MM.1S (cell line): ENCODE data around the gene TMEM208.
A peak's percentile ranks its signal among the peaks of the same experiment; 100 is the strongest.

ENCODE experiments used
- DNase-seq: peaks from one replicate; pipeline ENCODE4 v3.0.0-alpha.2; 2015
- H2AFZ ChIP-seq: fragments of 300-600 bp; sonication (generic); 2 replicates; pipeline ENCODE4 v1.6.0; 2016; ENCODE audit warnings: antibody characterized with exemption, low read length
- H3F3A ChIP-seq: fragments of 300-600 bp; sonication (generic); 2 replicates; pipeline ENCODE4 v1.6.1; 2016; ENCODE audit warnings: mild to moderate bottlenecking, antibody characterized with exemption, low read length, moderate library complexity, mixed read lengths; ENCODE audit not compliant: insufficient read depth
- H3K27ac ChIP-seq: fragments of 300-600 bp; sonication (generic); 2 replicates; pipeline ENCODE4 v1.5.1; 2016; ENCODE audit warnings: mild to moderate bottlenecking, low read length
- H3K27me3 ChIP-seq: fragments of 300-600 bp; sonication (generic); replicated peaks from 2 replicates; pipeline ENCODE4 v1.6.0; 2016; ENCODE audit warnings: low read length; ENCODE audit not compliant: insufficient read depth
- H3K36me3 ChIP-seq: fragments of 300-600 bp; sonication (generic); replicated peaks from 2 replicates; pipeline ENCODE4 v1.6.1; 2016; ENCODE audit warnings: mild to moderate bottlenecking, low read length, mixed read lengths; ENCODE audit not compliant: insufficient read depth
- H3K4me1 ChIP-seq: fragments of 300-600 bp; sonication (generic); 2 replicates; pipeline ENCODE4 v1.6.1; 2016; ENCODE audit warnings: low read length, mixed read lengths
- H3K4me2 ChIP-seq: fragments of 300-600 bp; sonication (generic); 2 replicates; pipeline ENCODE4 v1.6.0; 2016; ENCODE audit warnings: low read depth, low read length
- H3K4me3 ChIP-seq: fragments of 300-600 bp; sonication (generic); 2 replicates; pipeline ENCODE4 v1.5.1; 2016; ENCODE audit warnings: low read length, mixed read lengths
- H3K79me2 ChIP-seq: fragments of 300-600 bp; sonication (generic); 2 replicates; pipeline ENCODE4 v1.6.1; 2016; ENCODE audit warnings: mixed run types, low read length, mixed read lengths
- H3K9ac ChIP-seq: fragments of 300-600 bp; sonication (generic); 2 replicates; pipeline ENCODE4 v1.6.1; 2016; ENCODE audit warnings: low read length, mixed read lengths
- H3K9me2 ChIP-seq: fragments of 300-600 bp; sonication (generic); replicated peaks from 2 replicates; pipeline ENCODE4 v1.6.1; 2016; ENCODE audit warnings: mild to moderate bottlenecking, low read length, mixed read lengths; ENCODE audit not compliant: insufficient read depth
- H3K9me3 ChIP-seq: fragments of 300-600 bp; sonication (generic); replicated peaks from 2 replicates; pipeline ENCODE4 v1.6.1; 2016; ENCODE audit warnings: mild to moderate bottlenecking, low read length, mixed read lengths; ENCODE audit not compliant: insufficient read depth
- H4K20me1 ChIP-seq: fragments of 300-600 bp; sonication (generic); 2 replicates; pipeline ENCODE4 v1.6.1; 2016; ENCODE audit warnings: mild to moderate bottlenecking, low read length, moderate library complexity, mixed read lengths; ENCODE audit not compliant: insufficient read depth
- CTCF ChIP-seq: fragments of 300-600 bp; sonication (generic); IDR thresholded peaks from 2 replicates; pipeline ENCODE4 v1.5.1; 2016; ENCODE audit warnings: antibody characterized with exemption, low read length, mixed read lengths
- EZH2 ChIP-seq: fragments of 300-600 bp; sonication (generic); optimal IDR thresholded peaks from 2 replicates; pipeline ENCODE3; 2017; ENCODE audit warnings: low read depth, mild to moderate bottlenecking, antibody characterized with exemption, low read length, mixed read lengths
- EZH2phosphoT487 ChIP-seq: fragments of 300-600 bp; sonication (generic); IDR thresholded peaks from 2 replicates; pipeline ENCODE4 v1.6.1; 2018; ENCODE audit warnings: antibody characterized with exemption, low read length

TMEM208 gene

GRCh38 chr16:67260426-67261063 lies 33.6 kb downstream of the TMEM208 start:
- peak; percentile 74 for DNase-seq
- H4K20me1 ChIP-seq = no peaks in the 10 kb centered on the region
- TF ChIP-seq CTCF (peak; percentile 76), EZH2phosphoT487 (no peak)
- H3K4me1 ChIP-seq = peaks cover 6% of the 10 kb centered on the region; the same call in 1 of the 2 replicates
- peak overlapping the region; percentile 36; the same call in 1 of the 2 replicates for H2AFZ ChIP-seq
- H3K27ac ChIP-seq = no peak overlapping the region
- no peaks in the 10 kb centered on the region for H3K79me2 ChIP-seq
- H3K9me2 ChIP-seq = no peaks in the 10 kb centered on the region
- no peak overlapping the region for H3K4me3 ChIP-seq
- no peak overlapping the region for H3K9ac ChIP-seq
- H3F3A ChIP-seq = no peaks in the 10 kb centered on the region
- H3K27me3 ChIP-seq = no peaks in the 10 kb centered on the region
- 0 out of 2 replicates have a peak overlapping the region, but pooled peaks have one; percentile 8 for H3K4me2 ChIP-seq
- no peaks in the 10 kb centered on the region for H3K36me3 ChIP-seq
- no peaks in the 10 kb centered on the region for H3K9me3 ChIP-seq

GRCh38 chr16:67263201-67263600 lies 36.3 kb downstream of the TMEM208 start:
- Histone ChIP-seq H3K27ac (no peak overlapping the region), H2AFZ (no peak overlapping the region), H3K4me1 (peaks cover 6% of the 10 kb centered on the region; the same call in 1 of the 2 replicates)

GRCh38 chr16:67264277-67264676 lies 37.3 kb downstream of the TMEM208 start:
- Histone ChIP-seq H3K4me2 (no peak overlapping the region), H3K79me2 (no peaks in the 10 kb centered on the region), H2AFZ (no peak overlapping the region)

More at GRCh38 chr16:67263201-67263600, 36.3 kb downstream of the TMEM208 start:
- H3K9me2 ChIP-seq = no peaks in the 10 kb centered on the region
- H3K4me3 ChIP-seq = no peak overlapping the region
- no peaks in the 10 kb centered on the region for H4K20me1 ChIP-seq
- H3K9ac ChIP-seq = no peak overlapping the region
- H3K4me2 ChIP-seq = no peak overlapping the region
- H3K27me3 ChIP-seq = no peaks in the 10 kb centered on the region
- no peaks in the 10 kb centered on the region for H3K9me3 ChIP-seq
- DNase-seq = no peak
- no peaks in the 10 kb centered on the region for H3K36me3 ChIP-seq
- H3K79me2 ChIP-seq = no peaks in the 10 kb centered on the region
- no peaks in the 10 kb centered on the region for H3F3A ChIP-seq
- TF ChIP-seq EZH2phosphoT487 (no peak), EZH2 (no peak)

More at GRCh38 chr16:67264277-67264676, 37.3 kb downstream of the TMEM208 start:
- Histone ChIP-seq H3K9me2 (no peaks in the 10 kb centered on the region), H3K4me3 (no peak overlapping the region), H3K27ac (no peak overlapping the region), H3K27me3 (no peaks in the 10 kb centered on the region), H3K4me1 (peaks cover 6% of the 10 kb centered on the region; the same call in 1 of the 2 replicates), H3K36me3 (no peaks in the 10 kb centered on the region), H3K9ac (no peak overlapping the region), H4K20me1 (no peaks in the 10 kb centered on the region), H3F3A (no peaks in the 10 kb centered on the region), H3K9me3 (no peaks in the 10 kb centered on the region)
- TF ChIP-seq EZH2 (no peak), EZH2phosphoT487 (no peak), CTCF (no peak)
- no peak for DNase-seq
